ENCODE results near the gene SPAST.

GRCh38 chr2:32074134-32074506, 10.8 kb downstream of the SPAST start:
- TF ChIP-seq CTCF (IDR thresholded peaks at IDR 0.05; ENCODE audit: insufficient read depth, low read length), result no peak
- TF ChIP-seq POLR2AphosphoS5 (IDR thresholded peaks at IDR 0.05; ENCODE audit: low read depth), result no peak
- no peak for TF ChIP-seq REST (IDR thresholded peaks at IDR 0.05; ENCODE audit: insufficient replicate concordance, low read depth)
- TF ChIP-seq GABPA (IDR thresholded peaks at IDR 0.05; ENCODE audit: low read depth), result no peak
- no peak for TF ChIP-seq SPI1 (IDR thresholded peaks at IDR 0.05; ENCODE audit: borderline replicate concordance, low read depth)

Data from HL-60 (cell line).